Gastroesophageal sphincter (tissue), 4 donors: Measurements from ENCODE around the gene DMTF1. TPM values are rescaled to one million over a fixed set of nuclear protein-coding genes. Genes with fewer than 3 reads are reported as not detected.
A peak's percentile ranks its signal among the peaks of the same experiment; 100 is the strongest.

ENCODE experiments used
- ATAC-seq: fragments of 150-250 bp; one replicate; pipeline ENCODE4 v1.9.1; 2016; ENCODE audit warnings: mild to moderate bottlenecking, moderate library complexity
- H3K27ac ChIP-seq, 4 donors: fragments of 200-600 bp; sonication (generic) in 3 of 4; 1 replicate in 3 of 4; 2 replicates in 1 of 4; pipeline ENCODE4 v1.5.1; 2016 to 2019
- H3K27me3 ChIP-seq: fragments of 200-600 bp; sonication (generic); one replicate; pipeline ENCODE4 v1.5.1; 2019
- H3K36me3 ChIP-seq, 2 donors: fragments of 200-600 bp; sonication (generic); one replicate each; pipeline ENCODE4 v1.5.1; 2019; ENCODE audit warnings: control low read depth in 1 of 2
- H3K4me1 ChIP-seq, 3 donors: fragments of 200-600 bp; sonication (generic); 1 replicate in 2 of 3; 2 replicates in 1 of 3; pipeline ENCODE4 v1.5.1; 2016 to 2019; ENCODE audit warnings: control low read depth in 2 of 3
- H3K4me3 ChIP-seq, 2 donors: fragments of 200-600 bp; sonication (generic); one replicate each; pipeline ENCODE4 v1.5.1; 2019; ENCODE audit warnings: mild to moderate bottlenecking in 1 of 2, moderate library complexity in 1 of 2
- H3K9me3 ChIP-seq, 3 donors: fragments of 200-600 bp; sonication (generic); one replicate each; pipeline ENCODE4 v1.5.1; 2017 to 2019; ENCODE audit warnings: control low read depth in 2 of 3
- EP300 ChIP-seq: sonication (generic); formaldehyde crosslinking; IDR thresholded peaks from one replicate; pipeline ENCODE4 v1.6.1; 2017; ENCODE audit warnings: antibody characterized with exemption, mild to moderate bottlenecking
- POLR2A ChIP-seq, 2 donors: fragments of 450-650 bp; IDR thresholded peaks; one replicate each; pipeline ENCODE4 v1.6.1; 2017; ENCODE audit warnings: antibody characterized with exemption in 2 of 2, mild to moderate bottlenecking in 2 of 2, moderate library complexity in 1 of 2
- POLR2AphosphoS5 ChIP-seq: sonication (generic); formaldehyde crosslinking; IDR thresholded peaks from one replicate; pipeline ENCODE4 v1.6.1; 2017; ENCODE audit warnings: antibody characterized with exemption
- WGBS, 2 donors: methylation state at CpG; one replicate each; pipeline ENCODE4 v1.1.5; 2018; ENCODE audit warnings: low coverage in 1 of 2; 5-methylcytosine and 5-hydroxymethylcytosine counted together
- total RNA-seq, 4 donors: library from RNA; depleted of rRNA; stranded (reverse); fragments of >200 nt; gene quantifications; one replicate each; pipeline ENCODE4 v1.1.0, GENCODE V29; 2016
- TF ChIP-seq, protein P1 (sequence below), 4 experiments: fragments of 200-600 bp in 2 of 4; fragments of 450-650 bp in 2 of 4; sonication (generic) in 1 of 4; IDR thresholded peaks; one replicate each; pipeline ENCODE4 v1.5.1; 2017 to 2019; ENCODE audit warnings: antibody characterized with exemption in 4 of 4, mild to moderate bottlenecking in 2 of 4, moderate library complexity in 2 of 4

DMTF1 gene
- total RNA-seq, 4 donors from 2014 or later, result 27.0 to 142 (median 53.2) TPM

DNA sequence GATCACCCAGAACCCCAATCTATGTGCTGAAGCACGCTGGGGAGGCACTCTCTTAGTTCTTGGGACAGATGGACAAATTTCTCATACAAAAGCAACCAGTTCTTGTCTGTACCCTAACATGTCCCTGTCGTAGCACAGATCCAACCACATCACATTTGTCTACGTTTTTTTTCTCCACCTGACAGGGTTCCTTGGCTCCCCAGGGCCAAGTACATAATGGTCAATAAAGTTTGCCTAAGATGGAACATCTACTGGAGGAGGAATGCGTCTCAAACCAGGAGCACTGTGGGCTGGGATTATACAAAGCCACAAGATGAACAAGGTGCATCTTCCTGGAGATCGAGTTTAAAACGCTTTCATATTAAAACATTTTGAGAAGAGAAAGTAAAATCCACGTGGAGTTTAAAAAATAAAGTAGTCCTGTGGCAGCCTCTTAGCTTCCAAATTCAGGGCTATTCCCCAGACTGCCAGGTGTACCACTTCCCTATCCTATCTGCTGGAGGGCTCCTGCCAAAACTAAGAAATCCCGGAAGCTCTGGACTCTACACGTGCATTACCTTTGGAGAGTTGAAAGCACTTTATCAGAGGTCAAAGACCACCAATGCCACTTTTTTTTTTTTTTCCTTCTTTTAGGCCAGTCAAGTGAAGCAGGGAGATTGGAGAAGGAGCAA is 65.9 kb downstream of the DMTF1 start:
- Histone ChIP-seq H3K4me3 (peak overlapping the region in 1 of 2 donors; percentile 94), H3K4me1 (peaks cover 3 to 53% (median 9%) of the 10 kb centered on the region in 3 donors), H3K27me3 (no peaks in the 10 kb centered on the region), H3K27ac (peak overlapping the region in 2 of 4 donors; percentile 86 to 88), H3K9me3 (no peaks in the 10 kb centered on the region), H3K36me3 (no peaks in the 10 kb centered on the region)
- WGBS, 2 donors, result 63 to 78% methylated on average over 8 to 9 of the region's 9 CpGs
- ATAC-seq, result no peak
- TF ChIP-seq POLR2AphosphoS5, result no peak

- H3K27ac ChIP-seq, result peak overlapping the region; percentile 60 to 88 (median 85)
- H3K36me3 ChIP-seq, result no peaks in the 10 kb centered on the region
- WGBS, 2 donors, result 0 to 4% methylated on average over 1 to 2 of the region's 17 CpGs
- TF ChIP-seq POLR2AphosphoS5 (no peak), EP300 (no peak), POLR2A (IDR thresholded peaks at IDR 0.05) (no peak)
- TF ChIP-seq, protein P1, sequence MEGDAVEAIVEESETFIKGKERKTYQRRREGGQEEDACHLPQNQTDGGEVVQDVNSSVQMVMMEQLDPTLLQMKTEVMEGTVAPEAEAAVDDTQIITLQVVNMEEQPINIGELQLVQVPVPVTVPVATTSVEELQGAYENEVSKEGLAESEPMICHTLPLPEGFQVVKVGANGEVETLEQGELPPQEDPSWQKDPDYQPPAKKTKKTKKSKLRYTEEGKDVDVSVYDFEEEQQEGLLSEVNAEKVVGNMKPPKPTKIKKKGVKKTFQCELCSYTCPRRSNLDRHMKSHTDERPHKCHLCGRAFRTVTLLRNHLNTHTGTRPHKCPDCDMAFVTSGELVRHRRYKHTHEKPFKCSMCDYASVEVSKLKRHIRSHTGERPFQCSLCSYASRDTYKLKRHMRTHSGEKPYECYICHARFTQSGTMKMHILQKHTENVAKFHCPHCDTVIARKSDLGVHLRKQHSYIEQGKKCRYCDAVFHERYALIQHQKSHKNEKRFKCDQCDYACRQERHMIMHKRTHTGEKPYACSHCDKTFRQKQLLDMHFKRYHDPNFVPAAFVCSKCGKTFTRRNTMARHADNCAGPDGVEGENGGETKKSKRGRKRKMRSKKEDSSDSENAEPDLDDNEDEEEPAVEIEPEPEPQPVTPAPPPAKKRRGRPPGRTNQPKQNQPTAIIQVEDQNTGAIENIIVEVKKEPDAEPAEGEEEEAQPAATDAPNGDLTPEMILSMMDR (IDR thresholded peaks at IDR 0.05), result peak in 1 of 4 experiments; percentile 29
- H3K27me3 ChIP-seq, result no peaks in the 10 kb centered on the region
- H3K9me3 ChIP-seq, result no peaks in the 10 kb centered on the region
- ATAC-seq, result peak; percentile 65
- peaks cover 3 to 45% (median 8%) of the 10 kb centered on the region in 3 donors for H3K4me1 ChIP-seq
- H3K4me3 ChIP-seq, result peak overlapping the region; percentile 88 to 94
Measured at GRCh38 chr7:87218796-87219544, 66.7 kb downstream of the DMTF1 start.

DNA sequence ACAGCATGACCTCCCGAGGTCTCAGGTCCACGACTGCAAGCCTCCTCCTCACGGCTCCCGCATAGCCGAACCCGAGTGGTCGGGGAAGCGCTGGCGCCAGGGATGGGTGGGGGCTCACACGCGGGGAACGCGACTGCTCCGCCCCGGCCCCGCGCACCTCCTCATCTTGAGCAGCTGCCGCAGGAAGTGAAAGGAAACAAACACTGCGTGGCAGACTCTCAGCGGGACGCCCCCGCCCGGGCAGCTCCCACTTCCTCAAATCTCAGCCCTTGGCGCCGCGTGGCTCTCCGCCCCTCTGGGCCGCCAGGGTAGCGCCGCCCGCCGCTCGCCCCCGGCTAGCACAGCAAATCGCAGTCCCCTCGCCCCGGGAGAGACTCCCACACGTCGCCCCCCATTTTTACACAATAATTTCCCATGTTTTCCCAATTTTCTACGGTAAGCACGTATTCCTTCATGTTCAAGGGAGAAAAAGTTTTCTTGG is 67.3 kb downstream of the DMTF1 start, which contains the start of gene TMEM243:
TSS of gene TMEM243 (minus strand) at position 188 of the 481 bp plus-strand sequence. CDS start 229 bp downstream, outside the sequence.
- peak; percentile 84 for ATAC-seq
- H3K4me3 ChIP-seq, result peak within 1 kb of the TSS; percentile 88 to 94
- H3K27me3 ChIP-seq, result no peaks in the 10 kb centered on the region
- peak within 1 kb of the TSS; percentile 60 to 88 (median 85) for H3K27ac ChIP-seq
- peaks cover 3 to 42% (median 5%) of the 10 kb centered on the region in 3 donors for H3K4me1 ChIP-seq
- H3K9me3 ChIP-seq, result no peaks in the 10 kb centered on the region
- 0% methylated on average over 3 to 8 of the region's 41 CpGs for WGBS, 2 donors
- TF ChIP-seq POLR2A (IDR thresholded peaks at IDR 0.05) (peak; percentile 40 to 66), EP300 (no peak), POLR2AphosphoS5 (peak; percentile 75)
- TF ChIP-seq, protein P1 (IDR thresholded peaks at IDR 0.05), result peak in 2 of 4 experiments; percentile 13 to 29
- H3K36me3 ChIP-seq, result no peaks in the 10 kb centered on the region

DNA sequence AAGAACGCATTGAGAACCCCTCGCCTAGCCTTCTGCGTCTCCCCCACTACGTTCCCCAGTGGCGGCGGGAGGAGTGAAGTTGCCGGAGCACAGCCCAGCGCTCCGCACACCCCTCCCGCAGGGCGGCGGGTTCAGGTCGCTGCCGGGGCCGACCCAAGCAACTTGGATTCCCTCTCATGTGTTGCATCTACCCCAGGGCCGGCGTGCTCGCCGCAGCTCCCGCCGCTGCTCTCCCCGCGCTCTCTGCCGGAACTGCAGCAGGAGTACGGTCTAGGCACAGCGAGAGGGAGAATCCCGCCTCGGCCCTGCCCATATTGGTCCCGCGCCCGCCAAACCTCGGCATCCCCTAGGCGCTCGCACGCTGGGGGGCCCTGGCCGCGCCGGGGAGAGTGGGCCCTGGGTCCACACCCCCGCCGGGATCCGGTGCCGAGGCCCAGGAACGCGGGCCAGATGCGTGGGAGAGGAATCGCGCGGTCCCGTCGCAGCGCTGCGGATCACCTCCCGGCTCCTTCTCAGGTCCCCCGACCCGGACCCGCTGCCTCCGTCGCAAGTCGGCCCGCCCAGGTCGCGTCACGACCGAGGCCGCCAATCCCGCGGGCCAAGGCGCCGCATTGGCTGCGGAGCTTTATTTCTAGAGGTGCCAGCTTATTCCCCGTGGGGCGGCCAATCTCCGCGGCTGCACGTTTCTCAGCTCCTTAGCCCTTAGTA is 67.9 kb downstream of the DMTF1 start:
- Histone ChIP-seq H3K9me3 (no peaks in the 10 kb centered on the region), H3K4me1 (peaks cover 3 to 42% (median 5%) of the 10 kb centered on the region in 3 donors), H3K36me3 (no peaks in the 10 kb centered on the region), H3K4me3 (peak overlapping the region; percentile 88 to 94), H3K27ac (peak overlapping the region; percentile 60 to 88 (median 85)), H3K27me3 (no peaks in the 10 kb centered on the region)
- WGBS, 2 donors, result 0% methylated on average over 3 of the region's 75 CpGs; no CpG with 5 or more reads in 1 of the 2 donors
- peak; percentile 85 for ATAC-seq
- TF ChIP-seq EP300, result no peak
- TF ChIP-seq, protein P1 (IDR thresholded peaks at IDR 0.05), result peak in 2 of 4 experiments; percentile 0 to 1
- TF ChIP-seq POLR2AphosphoS5, result peak; percentile 85
- TF ChIP-seq POLR2A (IDR thresholded peaks at IDR 0.05), result peak; percentile 83
